ENCODE data around the gene COL4A6.

- TF ChIP-seq CTCF (IDR thresholded peaks at IDR 0.05) (no peak), POLR2AphosphoS5 (IDR thresholded peaks at IDR 0.05) (no peak), POLR2A (IDR thresholded peaks at IDR 0.05) (no peak)
These were observed 214.6 kb downstream of the COL4A6 start for GRCh38 chrX:108223585-108223984.
